Measurements from ENCODE around the gene ZFPM1.

The ZFPM1 gene

GRCh38 chr16:88446061-88446460 is 7.0 kb upstream of the ZFPM1 start:
- no peak for TF ChIP-seq CTCF (IDR thresholded peaks at IDR 0.05; ENCODE audit: extremely low read depth, missing control alignments)
- no peak for DNase-seq (ENCODE audit: low spot score)

GRCh38 chr16:88446736-88447135 is 6.3 kb upstream of the ZFPM1 start:
- no peak for TF ChIP-seq CTCF (IDR thresholded peaks at IDR 0.05; ENCODE audit: extremely low read depth, missing control alignments)

GRCh38 chr16:88447881-88448280 is 5.2 kb upstream of the ZFPM1 start:
- DNase-seq (ENCODE audit: low spot score), result no peak
- TF ChIP-seq CTCF (IDR thresholded peaks at IDR 0.05; ENCODE audit: extremely low read depth, missing control alignments), result no peak

More at GRCh38 chr16:88446736-88447135, 6.3 kb upstream of the ZFPM1 start:
- no peak for DNase-seq (ENCODE audit: low spot score)

- no peak for TF ChIP-seq CTCF (IDR thresholded peaks at IDR 0.05; ENCODE audit: extremely low read depth, missing control alignments)
- no peak for DNase-seq (ENCODE audit: low spot score)
These were observed 4.4 kb upstream of the ZFPM1 start for GRCh38 chr16:88448461-88449266.

GRCh38 chr16:88449267-88449561 is 3.9 kb upstream of the ZFPM1 start:
- TF ChIP-seq CTCF (IDR thresholded peaks at IDR 0.05; ENCODE audit: extremely low read depth, missing control alignments), result no peak
- no peak for DNase-seq (ENCODE audit: low spot score)

- no peak for TF ChIP-seq CTCF (IDR thresholded peaks at IDR 0.05; ENCODE audit: extremely low read depth, missing control alignments)
- DNase-seq (ENCODE audit: low spot score), result no peak
These were observed 1.2 kb upstream of the ZFPM1 start for GRCh38 chr16:88451586-88452481.
